ENCODE results near the gene SLC30A1.

DNA sequence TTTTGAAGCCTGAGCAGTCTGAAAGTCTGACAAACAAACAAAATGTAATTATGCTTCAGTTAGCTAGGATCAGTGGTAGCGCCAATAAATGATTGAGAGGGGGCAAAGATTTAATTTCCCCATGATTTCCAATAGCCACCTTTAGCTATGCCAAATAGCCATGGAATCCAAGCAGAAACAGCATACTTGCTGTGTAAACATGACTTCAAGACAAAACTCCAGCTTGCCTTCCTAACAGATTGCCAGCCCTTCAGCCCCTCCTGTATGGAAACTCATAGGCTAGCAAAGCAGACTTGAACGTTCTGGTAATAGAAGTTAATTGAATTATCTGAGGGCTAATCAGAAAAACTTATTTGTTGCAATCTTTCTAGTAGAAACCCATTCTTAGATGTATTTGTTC, 25.6 kb upstream of the SLC30A1 start:
- TF ChIP-seq YY1 (IDR thresholded peaks at IDR 0.05; ENCODE audit: low read depth) (no peak), GATA2 (CRISPR knock-in tag; IDR thresholded peaks at IDR 0.05) (no peak)

Data from SK-N-SH (cell line).